CD8-positive, alpha-beta memory T cell (primary cell): Measurements from ENCODE around the gene PELO. TPM values are rescaled to one million over a fixed set of nuclear protein-coding genes. Genes with fewer than 3 reads are reported as not detected.
A peak's percentile ranks its signal among the peaks of the same experiment; 100 is the strongest.

Source experiments
- CTCF ChIA-PET: fragments of 350-600 bp; sonication (Branson Sonifier 250); formaldehyde crosslinking; loops from one replicate; lab custom pipeline; 2021; ENCODE audit warnings: antibody characterized with exemption; lab: Charles Lee
- POLR2A ChIA-PET: fragments of 350-600 bp; sonication (Branson Sonifier 250); formaldehyde crosslinking; loops from one replicate; lab custom pipeline; 2021; ENCODE audit warnings: antibody characterized with exemption; lab: Charles Lee
- DNase-seq, 5 donors: peaks; one replicate each; pipeline versions ENCODE4 v3.0.0 to v3.0.0-alpha.2; 2020 to 2022; ENCODE audit warnings: mixed read lengths in 1 of 5
- H3K27ac ChIP-seq: one replicate; pipeline ENCODE4 v1.7.0; 2013; ENCODE audit warnings: low read depth, mild to moderate bottlenecking, low read length, moderate library complexity
- H3K27me3 ChIP-seq: 2 replicates; pipeline ENCODE4 v1.7.0; 2013; ENCODE audit warnings: low read length, mild to moderate bottlenecking; ENCODE audit not compliant: insufficient read depth, poor library complexity, severe bottlenecking
- H3K36me3 ChIP-seq: 2 replicates; pipeline ENCODE4 v1.7.0; 2013; ENCODE audit warnings: mild to moderate bottlenecking, low read length, moderate library complexity; ENCODE audit not compliant: insufficient read depth
- H3K4me1 ChIP-seq: 2 replicates; pipeline ENCODE4 v1.7.0; 2013; ENCODE audit warnings: mild to moderate bottlenecking, low read length, moderate library complexity; ENCODE audit not compliant: insufficient read depth
- H3K4me3 ChIP-seq: 2 replicates; pipeline ENCODE4 v1.7.0; 2013; ENCODE audit warnings: mild to moderate bottlenecking, low read length
- H3K9me3 ChIP-seq: 2 replicates; pipeline ENCODE4 v1.7.0; 2013; ENCODE audit warnings: mild to moderate bottlenecking, low read length
- H3K27ac Mint-ChIP-seq, 8 donors: one replicate each; pipeline ENCODE4 v1.8.0; 2020 to 2021; ENCODE audit warnings: mixed read lengths in 8 of 8, mild to moderate bottlenecking in 6 of 8, inconsistent platforms in 3 of 8, moderate library complexity in 3 of 8
- H3K27me3 Mint-ChIP-seq, 2 donors: one replicate each; pipeline ENCODE4 v1.8.0; 2020 to 2021; ENCODE audit warnings: mixed read lengths in 2 of 2, mild to moderate bottlenecking in 1 of 2, moderate library complexity in 1 of 2
- H3K36me3 Mint-ChIP-seq, 3 donors: one replicate each; pipeline ENCODE4 v1.8.0; 2020 to 2021; ENCODE audit warnings: mixed read lengths in 3 of 3, inconsistent platforms in 1 of 3, mild to moderate bottlenecking in 1 of 3
- H3K4me1 Mint-ChIP-seq, 3 donors: one replicate each; pipeline ENCODE4 v1.8.0; 2020 to 2021; ENCODE audit warnings: mixed read lengths in 3 of 3, inconsistent platforms in 1 of 3, mild to moderate bottlenecking in 1 of 3
- H3K4me3 Mint-ChIP-seq, 7 donors: one replicate each; pipeline ENCODE4 v1.8.0; 2020 to 2021; ENCODE audit warnings: mixed read lengths in 7 of 7, mild to moderate bottlenecking in 6 of 7, moderate library complexity in 4 of 7, inconsistent platforms in 2 of 7
- H3K9me3 Mint-ChIP-seq, 5 donors: one replicate each; pipeline ENCODE4 v1.8.0; 2020 to 2022; ENCODE audit warnings: mixed read lengths in 5 of 5, mild to moderate bottlenecking in 3 of 5, moderate library complexity in 2 of 5, inconsistent platforms in 1 of 5
- polyA plus RNA-seq: library from polyadenylated mRNA; unstranded; fragments of 300-500 nt; fragmentation: Illumina TruSeq; gene quantifications from one replicate; pipeline ENCODE4 v1.2.3, GENCODE V29; 2021
- total RNA-seq, 2 experiments: library from RNA; stranded (reverse); gene quantifications; one replicate each; pipeline ENCODE4 v1.2.3, GENCODE V29; 2021

The PELO gene
- total and polyA plus RNA-seq, 3 experiments from 2014 or later: 14.7 to 37.3 (median 35.9) TPM

- no peak overlapping the region for H3K4me3 ChIP-seq
- Mint-ChIP-seq H3K4me1 (peaks cover 58 to 70% (median 64%) of the 10 kb centered on the region in 3 donors), H3K9me3 (no peaks in the 10 kb centered on the region), H3K36me3 (peaks cover 0 to 2% (median 0%) of the 10 kb centered on the region in 3 donors), H3K27ac (no peak overlapping the region), H3K4me3 (no peak overlapping the region), H3K27me3 (no peaks in the 10 kb centered on the region)
- DNase-seq: no peak
- no peak overlapping the region for H3K27ac ChIP-seq
- no peaks in the 10 kb centered on the region for H3K9me3 ChIP-seq
- peaks cover 8% of the 10 kb centered on the region for H3K4me1 ChIP-seq
- no peaks in the 10 kb centered on the region for H3K36me3 ChIP-seq
- ChIA-PET CTCF (no interaction called here), POLR2A (interaction anchor here (0.8 kb wide), 1 partner anchor 27 kb away, joined by 6 read pairs; no protein-coding TSS in a partner anchor)
- no peaks in the 10 kb centered on the region for H3K27me3 ChIP-seq
Observed at GRCh38 chr5:52794519-52794918, 6.8 kb downstream of the PELO start.

- H3K36me3 ChIP-seq: no peaks in the 10 kb centered on the region
- no peaks in the 10 kb centered on the region for H3K27me3 ChIP-seq
- Mint-ChIP-seq H3K27me3 (no peaks in the 10 kb centered on the region), H3K36me3 (peaks cover 0 to 17% (median 0%) of the 10 kb centered on the region in 3 donors), H3K4me1 (peaks cover 55 to 70% (median 62%) of the 10 kb centered on the region in 3 donors), H3K4me3 (no peak overlapping the region), H3K27ac (peak overlapping the region in 1 of 8 donors; percentile 36), H3K9me3 (no peaks in the 10 kb centered on the region)
- POLR2A ChIA-PET: no interaction called here
- H3K27ac ChIP-seq: no peak overlapping the region
- CTCF ChIA-PET: interaction anchor here (1.1 to 2.1 kb wide), 3 partner anchors 9 to 102 kb away, joined by 4 to 5 read pairs (median 4); partner anchors contain the start of genes ITGA1 and PELO
- no peaks in the 10 kb centered on the region for H3K9me3 ChIP-seq
- DNase-seq: no peak
- no peak overlapping the region for H3K4me3 ChIP-seq
- peaks cover 16% of the 10 kb centered on the region for H3K4me1 ChIP-seq
Observed at GRCh38 chr5:52796031-52796430, 8.3 kb downstream of the PELO start.

GRCh38 chr5:52796516-52797103 lies 8.9 kb downstream of the PELO start:
- H3K27ac ChIP-seq: no peak overlapping the region
- peak overlapping the region in 2 of 7 donors; percentile 0 to 14 for H3K4me3 Mint-ChIP-seq
- peaks cover 57 to 72% (median 64%) of the 10 kb centered on the region in 3 donors for H3K4me1 Mint-ChIP-seq
- no peaks in the 10 kb centered on the region for H3K9me3 Mint-ChIP-seq
- no peaks in the 10 kb centered on the region for H3K27me3 ChIP-seq
- ChIA-PET POLR2A (no interaction called here), CTCF (interaction anchor here (2.1 kb wide), 1 partner anchor 103 kb away, joined by 5 read pairs; no protein-coding TSS in a partner anchor)
- no peaks in the 10 kb centered on the region for H3K9me3 ChIP-seq
- peaks cover 0 to 1% of the 10 kb centered on the region in 2 donors for H3K27me3 Mint-ChIP-seq
- H3K36me3 Mint-ChIP-seq: peaks cover 0 to 23% (median 0%) of the 10 kb centered on the region in 3 donors
- no peaks in the 10 kb centered on the region for H3K36me3 ChIP-seq
- DNase-seq: no peak
- peak overlapping the region in 2 of 8 donors; percentile 0 to 15 for H3K27ac Mint-ChIP-seq
- no peak overlapping the region for H3K4me3 ChIP-seq
- H3K4me1 ChIP-seq: peaks cover 21% of the 10 kb centered on the region

- peak overlapping the region; percentile 93 to 99 (median 97) for H3K4me3 Mint-ChIP-seq
- Histone ChIP-seq H3K9me3 (no peaks in the 10 kb centered on the region), H3K4me3 (peak overlapping the region; percentile 97), H3K4me1 (peaks cover 39% of the 10 kb centered on the region), H3K27me3 (no peaks in the 10 kb centered on the region), H3K36me3 (no peaks in the 10 kb centered on the region), H3K27ac (peak overlapping the region; percentile 88)
- ChIA-PET POLR2A (interaction anchor here (0.5 to 1.9 kb wide), 7 partner anchors 9 to 74 kb away, joined by 3 to 12 read pairs (median 3); partner anchors contain the start of genes ITGA1 and PELO), CTCF (interaction anchor here (1.0 to 3.9 kb wide), 11 partner anchors 10 to 135 kb away, joined by 3 to 32 read pairs (median 4); partner anchors contain the start of genes ITGA1 and PELO)
- no peaks in the 10 kb centered on the region for H3K9me3 Mint-ChIP-seq
- peaks cover 0 to 37% (median 0%) of the 10 kb centered on the region in 3 donors for H3K36me3 Mint-ChIP-seq
- peak in 1 of 5 donors; percentile 4 for DNase-seq
- H3K27ac Mint-ChIP-seq: peak overlapping the region; percentile 91 to 97 (median 95)
- peaks cover 59 to 76% (median 75%) of the 10 kb centered on the region in 3 donors for H3K4me1 Mint-ChIP-seq
- H3K27me3 Mint-ChIP-seq: peaks cover 0 to 1% of the 10 kb centered on the region in 2 donors
Observed at GRCh38 chr5:52798938-52799337, 11.2 kb downstream of the PELO start.

- no peak for DNase-seq
- Mint-ChIP-seq H3K36me3 (peaks cover 0 to 42% (median 2%) of the 10 kb centered on the region in 3 donors), H3K4me1 (peaks cover 64 to 79% (median 79%) of the 10 kb centered on the region in 3 donors), H3K27ac (peak overlapping the region; percentile 91 to 97 (median 95)), H3K9me3 (no peaks in the 10 kb centered on the region), H3K27me3 (peaks cover 0 to 1% of the 10 kb centered on the region in 2 donors), H3K4me3 (peak overlapping the region; percentile 93 to 99 (median 97))
- Histone ChIP-seq H3K9me3 (no peaks in the 10 kb centered on the region), H3K27me3 (no peaks in the 10 kb centered on the region), H3K36me3 (no peaks in the 10 kb centered on the region), H3K4me1 (peaks cover 39% of the 10 kb centered on the region), H3K27ac (peak overlapping the region; percentile 88), H3K4me3 (peak overlapping the region; percentile 97)
- CTCF ChIA-PET: interaction anchor here (0.9 to 3.9 kb wide), 11 partner anchors 9 to 135 kb away, joined by 3 to 32 read pairs (median 4); partner anchors contain the start of genes ITGA1 and PELO
- POLR2A ChIA-PET: interaction anchor here (0.5 to 1.9 kb wide), 10 partner anchors 9 to 91 kb away, joined by 3 to 12 read pairs (median 3); partner anchors contain the start of genes ITGA1 and PELO
Observed at GRCh38 chr5:52799358-52799982, 11.8 kb downstream of the PELO start.

- ChIA-PET CTCF (interaction anchor here (0.9 to 3.9 kb wide), 12 partner anchors 9 to 136 kb away, joined by 3 to 32 read pairs (median 4); partner anchors contain the start of genes ITGA1 and PELO), POLR2A (interaction anchor here (0.6 to 1.9 kb wide), 10 partner anchors 9 to 91 kb away, joined by 3 to 12 read pairs (median 3); partner anchors contain the start of genes ITGA1 and PELO)
- Mint-ChIP-seq H3K36me3 (peaks cover 0 to 46% (median 3%) of the 10 kb centered on the region in 3 donors), H3K27ac (peak overlapping the region; percentile 91 to 97 (median 95)), H3K9me3 (no peaks in the 10 kb centered on the region), H3K27me3 (peaks cover 0 to 1% of the 10 kb centered on the region in 2 donors), H3K4me1 (peaks cover 65 to 81% (median 79%) of the 10 kb centered on the region in 3 donors), H3K4me3 (peak overlapping the region; percentile 93 to 99 (median 97))
- Histone ChIP-seq H3K4me1 (peaks cover 39% of the 10 kb centered on the region), H3K27me3 (no peaks in the 10 kb centered on the region), H3K9me3 (no peaks in the 10 kb centered on the region), H3K27ac (peak overlapping the region; percentile 88), H3K36me3 (no peaks in the 10 kb centered on the region), H3K4me3 (peak overlapping the region; percentile 97)
- peak; percentile 92 to 97 (median 94) for DNase-seq
Observed at GRCh38 chr5:52799983-52800393, 12.3 kb downstream of the PELO start.

GRCh38 chr5:52800394-52801213 lies 12.9 kb downstream of the PELO start:
- peak; percentile 29 to 70 (median 41) for DNase-seq
- Mint-ChIP-seq H3K27ac (peak overlapping the region; percentile 91 to 97 (median 95)), H3K9me3 (no peaks in the 10 kb centered on the region), H3K27me3 (peaks cover 0 to 1% of the 10 kb centered on the region in 2 donors), H3K4me3 (peak overlapping the region; percentile 93 to 99 (median 97)), H3K4me1 (peaks cover 65 to 88% (median 79%) of the 10 kb centered on the region in 3 donors), H3K36me3 (peaks cover 0 to 52% (median 4%) of the 10 kb centered on the region in 3 donors)
- H3K4me1 ChIP-seq: peaks cover 39% of the 10 kb centered on the region
- no peaks in the 10 kb centered on the region for H3K27me3 ChIP-seq
- H3K27ac ChIP-seq: peak overlapping the region; percentile 88
- no peaks in the 10 kb centered on the region for H3K9me3 ChIP-seq
- no peaks in the 10 kb centered on the region for H3K36me3 ChIP-seq
- CTCF ChIA-PET: interaction anchor here (1.1 to 3.9 kb wide), 13 partner anchors 8 to 136 kb away, joined by 3 to 32 read pairs (median 4); partner anchors contain the start of genes ITGA1 and PELO
- POLR2A ChIA-PET: interaction anchor here (0.6 to 1.9 kb wide), 4 partner anchors 11 to 26 kb away, joined by 3 to 12 read pairs (median 3); partner anchors contain the start of genes ITGA1 and PELO
- peak overlapping the region; percentile 97 for H3K4me3 ChIP-seq
